HG02840 (cell line): ENCODE data around the gene NVL.
"Not testable (repeated sequence)": the region's sequence is repeated elsewhere in the genome, so short reads cannot be mapped to it uniquely, and the experiment has no call there.

ENCODE experiments used
- ATAC-seq: cut with Tn5 transposase; IDR thresholded peaks from one replicate; pipeline ENCODE4 v1.9.1; 2021; ENCODE audit warnings: mild to moderate bottlenecking, moderate library complexity, moderate number of reproducible peaks; ENCODE audit not compliant: unreplicated experiment, low FRiP score

Gene NVL

GRCh38 chr1:224338150-224338838 is 8.3 kb upstream of the NVL start:
- ATAC-seq = no peak

DNA sequence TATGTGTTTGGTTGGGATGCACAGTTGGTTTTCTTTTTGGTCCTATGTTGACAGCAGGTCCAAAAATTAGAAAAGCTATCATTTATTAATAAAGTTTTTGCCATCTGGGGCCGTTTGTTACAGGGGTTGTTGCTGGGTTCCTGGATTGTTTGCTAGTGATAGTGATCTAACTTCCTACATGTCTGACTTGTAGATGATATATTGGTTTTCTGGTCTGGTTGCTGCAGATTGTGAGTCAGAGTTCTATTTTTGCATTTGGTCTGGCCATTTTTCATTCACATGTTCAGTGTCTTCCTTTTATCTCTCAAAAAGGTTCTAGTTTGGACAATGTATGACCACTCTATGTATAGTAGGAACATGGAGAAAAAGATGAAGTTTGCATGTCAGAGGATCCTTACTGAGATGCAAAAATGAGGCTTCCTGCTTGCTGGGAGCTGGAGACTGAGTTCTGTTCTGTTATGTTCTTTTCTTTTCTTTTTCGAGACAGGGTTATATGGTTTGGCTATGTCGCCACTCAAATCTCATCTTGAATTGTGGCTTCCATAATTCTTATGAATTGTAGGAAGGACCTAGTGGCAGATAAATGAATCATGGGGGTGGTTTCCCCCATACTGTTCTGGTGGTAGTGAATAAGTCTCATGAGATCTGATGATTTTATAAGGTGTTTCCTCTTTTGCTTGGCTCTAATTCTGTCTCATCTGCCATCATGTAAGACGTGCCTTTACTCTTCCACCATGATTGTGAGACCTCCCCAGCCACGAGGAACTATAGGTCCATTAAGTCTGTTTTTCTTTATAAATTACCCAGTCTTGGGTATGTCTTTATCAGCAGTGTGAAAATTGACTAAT is 4.2 kb upstream of the NVL start:
- no peak for ATAC-seq

- ATAC-seq = no peak
Measured at GRCh38 chr1:224333309-224333926, 3.4 kb upstream of the NVL start.

DNA sequence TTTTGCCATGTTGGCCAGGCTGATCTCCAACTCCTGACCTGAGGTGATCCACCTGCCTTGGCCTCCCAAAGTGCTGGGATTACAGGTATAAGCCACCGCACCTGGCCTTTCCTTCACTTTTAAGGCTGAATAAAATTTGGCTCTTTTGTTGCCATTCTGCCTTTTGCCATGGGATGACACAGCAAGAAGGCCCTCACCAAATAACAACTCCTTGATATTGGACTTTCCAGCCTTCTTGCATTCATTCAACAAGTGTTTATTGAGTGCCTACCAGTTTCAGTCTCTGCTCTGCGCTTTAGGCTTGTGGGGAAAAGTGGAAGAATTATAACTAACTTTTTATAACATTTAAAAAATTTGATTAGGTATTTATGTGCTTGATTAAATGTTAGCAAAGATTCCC is 1.9 kb upstream of the NVL start:
- ATAC-seq = no peak

- ATAC-seq = no peak
Measured at GRCh38 chr1:224331326-224331725, 1.4 kb upstream of the NVL start.

DNA sequence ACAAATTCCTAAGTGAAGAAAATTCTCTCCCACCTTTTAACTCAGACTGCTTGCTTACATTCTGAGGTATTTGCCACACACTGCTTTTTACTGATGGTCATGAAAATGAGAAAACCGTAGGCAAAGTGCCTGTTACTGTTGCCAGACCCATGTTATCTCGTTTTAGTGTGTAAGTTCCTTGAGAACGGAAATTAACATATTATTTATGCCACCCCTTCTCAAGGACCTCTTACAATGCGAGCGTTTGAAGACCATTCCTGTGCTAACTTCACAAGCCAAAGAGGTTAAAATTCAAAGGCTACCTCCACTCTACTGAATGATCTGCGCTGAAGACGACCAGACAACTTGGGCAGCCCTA is 509 bp downstream of the NVL start:
- ATAC-seq = peak; percentile 13

DNA sequence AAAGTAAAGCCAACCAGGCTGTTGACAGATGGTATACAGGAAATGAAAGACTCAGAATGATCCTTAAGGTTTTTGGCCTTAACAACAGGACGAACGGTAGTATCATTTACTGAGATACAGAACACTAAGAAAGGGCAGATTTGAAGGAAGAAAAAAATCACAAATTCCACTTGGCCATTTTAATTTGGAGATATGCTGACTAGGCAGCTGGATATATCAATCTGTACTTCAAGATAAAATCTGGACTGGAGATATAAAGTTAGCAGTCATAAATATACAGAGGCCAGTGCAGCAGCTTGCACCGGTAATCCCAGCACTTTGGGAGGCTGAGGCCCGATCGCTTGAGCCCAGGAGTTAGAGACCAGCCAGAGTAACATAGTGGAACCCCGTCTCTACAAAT is 1.3 kb downstream of the NVL start:
- no peak for ATAC-seq

DNA sequence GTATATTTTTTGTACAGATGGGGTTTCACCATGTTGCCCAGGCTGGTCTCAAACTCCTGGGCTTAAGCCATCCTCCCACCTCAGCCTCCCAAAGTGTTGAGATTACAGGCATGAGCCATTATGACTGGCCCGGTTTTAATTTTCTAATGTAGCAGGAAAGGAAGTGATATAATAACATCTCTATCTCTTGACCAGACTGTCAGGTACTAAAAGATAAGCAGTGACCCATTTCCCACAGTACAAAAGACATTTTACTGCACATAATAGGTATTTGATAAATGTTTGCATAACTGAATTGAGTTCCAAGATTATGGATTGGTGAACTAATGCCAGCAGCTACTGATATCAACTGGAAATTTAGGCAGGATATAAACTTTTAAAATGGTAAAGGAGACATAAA is 4.0 kb downstream of the NVL start:
- no peak for ATAC-seq

- no peak for ATAC-seq
Measured at GRCh38 chr1:224321706-224322105, 8.3 kb downstream of the NVL start.

- no peak for ATAC-seq
Measured at GRCh38 chr1:224317383-224318045, 12.5 kb downstream of the NVL start.

DNA sequence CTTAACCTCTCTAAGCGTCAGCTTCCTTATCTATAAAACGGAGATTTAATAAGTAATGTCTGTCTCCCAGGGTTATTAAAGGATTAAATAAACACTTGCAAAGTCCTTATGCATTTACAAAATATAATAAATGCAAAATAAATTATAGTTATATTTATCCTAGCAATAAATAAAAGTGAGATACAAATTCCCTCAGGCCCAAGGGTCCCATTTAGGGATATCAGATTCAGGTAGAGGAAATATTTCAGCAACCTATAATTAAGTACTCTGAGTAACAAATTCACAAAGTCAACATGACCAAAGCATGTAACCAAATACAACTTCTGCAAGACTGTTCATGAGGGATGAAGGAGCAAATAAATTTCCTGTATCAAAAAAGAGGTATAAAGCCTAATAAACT is 17.9 kb downstream of the NVL start:
- ATAC-seq = no peak

GRCh38 chr1:224311503-224311902 is 18.5 kb downstream of the NVL start:
- not testable (repeated sequence) for ATAC-seq

GRCh38 chr1:224308064-224308463 is 21.9 kb downstream of the NVL start:
- no peak for ATAC-seq

DNA sequence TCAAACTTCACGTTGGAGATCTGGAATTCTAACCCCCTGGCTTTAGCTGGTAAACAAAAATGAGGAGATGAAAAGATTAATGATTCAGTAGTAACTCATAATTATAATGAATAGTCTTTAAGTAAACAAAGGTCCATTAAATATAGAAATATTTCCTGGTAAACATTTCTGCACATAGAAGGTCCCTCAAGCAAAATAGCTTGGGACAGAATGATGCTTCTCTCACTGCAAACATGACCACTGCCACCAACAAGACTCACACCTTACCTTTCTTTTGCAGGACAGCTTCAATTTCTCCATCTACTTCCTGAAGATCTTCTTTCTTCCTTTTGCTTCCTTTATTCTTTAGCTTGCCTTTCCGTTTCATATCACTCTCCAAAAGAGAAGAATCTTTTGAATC is 25.2 kb downstream of the NVL start:
- no peak for ATAC-seq

- no peak for ATAC-seq
Measured at GRCh38 chr1:224302947-224303346, 27.0 kb downstream of the NVL start.

DNA sequence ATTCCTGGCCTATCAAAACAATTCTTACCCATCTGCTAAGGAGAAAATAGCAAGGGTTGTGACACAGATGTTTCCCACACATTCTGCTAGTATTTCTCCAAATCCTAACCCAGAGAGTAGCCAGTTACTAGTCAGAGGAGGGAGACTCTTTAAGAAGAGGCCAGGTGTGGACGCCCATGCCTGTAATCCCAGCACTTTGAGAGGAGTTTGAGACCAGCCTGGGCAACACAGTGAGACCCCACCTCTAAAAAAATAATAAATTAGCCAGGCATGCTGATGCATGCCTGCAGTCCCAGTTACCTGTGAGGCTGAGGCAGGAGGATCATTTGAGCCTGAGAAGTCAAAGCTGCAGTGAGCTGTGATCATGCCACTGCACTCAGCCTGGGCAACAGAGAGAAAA is 28.6 kb downstream of the NVL start:
- ATAC-seq = no peak

DNA sequence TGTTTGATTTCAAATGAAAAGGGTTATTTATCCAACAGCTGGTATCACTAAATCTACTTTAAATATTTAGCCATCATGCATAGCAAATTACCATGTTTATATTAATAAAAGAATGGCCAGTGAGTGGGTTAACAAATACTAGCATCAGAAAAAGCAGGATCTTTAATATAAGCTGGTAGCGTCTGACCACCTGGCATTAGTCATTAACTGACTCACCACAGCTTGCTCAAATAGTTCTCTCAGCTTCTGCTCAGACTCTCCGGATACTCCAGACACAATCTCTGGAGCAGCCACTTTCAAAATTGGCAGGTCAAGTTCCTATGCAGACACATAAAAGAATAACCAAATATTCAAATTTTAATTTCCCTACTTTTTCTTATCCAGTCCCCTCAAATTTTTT is 29.6 kb downstream of the NVL start:
- no peak for ATAC-seq

DNA sequence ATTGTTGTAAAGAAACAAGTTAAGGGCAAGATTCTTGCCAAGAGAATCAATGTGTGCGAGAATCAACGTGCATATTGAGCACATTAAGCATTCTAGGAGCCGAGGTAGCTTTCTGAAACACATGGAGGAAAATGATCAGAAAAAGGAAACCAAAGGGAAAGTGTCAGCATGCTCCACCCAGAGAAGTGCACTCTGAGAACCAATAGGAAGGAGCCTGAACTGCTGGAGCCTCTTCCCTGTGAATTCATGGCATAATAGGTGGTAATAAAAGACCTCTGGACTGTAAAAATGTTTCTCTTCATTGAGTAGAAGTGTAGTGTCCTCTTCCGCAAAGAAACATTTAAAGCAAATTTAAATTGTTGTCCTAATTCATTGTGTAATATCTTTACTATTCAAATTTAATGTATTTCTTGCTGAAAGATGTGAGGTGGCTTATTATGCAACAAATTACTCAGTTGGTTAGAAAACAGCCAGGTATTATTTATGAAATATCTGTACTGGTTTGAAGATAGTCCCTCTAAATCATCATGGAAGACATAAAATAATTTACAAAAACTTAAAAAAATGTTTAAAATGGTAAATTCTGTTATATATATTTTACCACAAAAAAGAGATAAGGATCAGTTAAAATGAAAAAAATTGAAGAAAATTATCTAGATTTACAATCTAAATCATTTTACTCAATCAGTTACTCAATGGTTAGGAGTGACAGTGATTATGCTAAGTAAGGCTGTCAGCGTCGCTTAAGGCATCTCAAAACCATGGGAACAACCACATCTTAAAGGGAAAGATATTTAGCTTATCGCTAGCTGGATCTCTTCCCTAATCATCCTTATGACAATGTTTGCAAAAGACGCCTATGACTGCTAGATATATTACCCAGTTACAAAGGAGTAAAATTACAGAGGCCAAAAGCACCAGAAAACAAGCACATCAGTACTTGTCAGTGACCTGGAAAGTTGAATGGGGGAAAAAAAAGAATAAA is 31.3 kb downstream of the NVL start:
- no peak for ATAC-seq

DNA sequence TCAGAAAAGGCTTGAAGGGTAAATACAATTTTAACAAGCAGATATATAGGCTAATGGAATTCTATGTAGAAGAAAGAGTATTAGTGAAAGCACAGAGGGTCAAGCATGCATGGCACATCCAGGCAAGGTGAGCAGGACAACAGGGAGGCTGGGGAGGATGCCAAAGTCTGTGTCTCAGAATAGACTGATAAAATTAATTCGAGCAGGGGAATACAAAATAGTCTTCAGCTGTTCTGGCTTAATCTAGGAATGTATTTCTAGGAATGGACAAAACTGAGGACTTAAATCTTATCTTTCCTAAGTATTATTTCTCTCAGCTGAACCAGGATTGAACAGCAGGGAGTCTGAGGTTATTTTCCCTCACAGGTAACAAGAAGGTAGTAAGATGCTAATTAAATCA is 35.2 kb downstream of the NVL start:
- ATAC-seq = no peak

GRCh38 chr1:224292419-224292818 is 37.6 kb downstream of the NVL start:
- no peak for ATAC-seq
